IPS-20b (cell line): Measurements from ENCODE around the gene DEFB108B.
"Not testable (repeated sequence)": the region's sequence is repeated elsewhere in the genome, so short reads cannot be mapped to it uniquely, and the experiment has no call there.

Experiments used
- H3K27ac ChIP-seq: one replicate; pipeline ENCODE4 v1.5.1; 2013; ENCODE audit warnings: low read length
- H3K27me3 ChIP-seq: 2 replicates; pipeline ENCODE4 v1.6.1; 2013; ENCODE audit warnings: mild to moderate bottlenecking, low read length, inconsistent platforms; ENCODE audit not compliant: insufficient read depth
- H3K36me3 ChIP-seq: 2 replicates; pipeline ENCODE4 v1.6.1; 2013; ENCODE audit warnings: low read depth, mild to moderate bottlenecking, inconsistent platforms, low read length, moderate library complexity; ENCODE audit not compliant: insufficient read depth
- H3K4me1 ChIP-seq: 2 replicates; pipeline ENCODE4 v1.6.1; 2013; ENCODE audit warnings: mild to moderate bottlenecking, control low read depth, inconsistent platforms, low read length, moderate library complexity; ENCODE audit not compliant: insufficient read depth
- H3K4me3 ChIP-seq: 2 replicates; pipeline ENCODE4 v1.5.1; 2013; ENCODE audit warnings: mild to moderate bottlenecking, low read length, inconsistent platforms
- H3K9ac ChIP-seq: 2 replicates; pipeline ENCODE4 v1.6.1; 2013; ENCODE audit warnings: low read depth, mild to moderate bottlenecking, inconsistent platforms, low read length, moderate library complexity
- H3K9me3 ChIP-seq: 2 replicates; pipeline ENCODE4 v1.6.1; 2013; ENCODE audit warnings: mild to moderate bottlenecking, low read depth, low read length, inconsistent platforms; ENCODE audit not compliant: insufficient read depth

The DEFB108B gene

GRCh38 chr11:71832811-71833210 is at the start of gene DEFB108B:
TSS of gene DEFB108B (plus strand) at chr11:71833200. CDS start at chr11:71833200, 0 bp downstream.
- H3K9ac ChIP-seq, H3K4me3 ChIP-seq, H3K27ac ChIP-seq, H3K9me3 ChIP-seq, H3K4me1 ChIP-seq, H3K27me3 ChIP-seq, H3K36me3 ChIP-seq: not testable (repeated sequence)

- H3K9me3 ChIP-seq, H3K4me1 ChIP-seq, H3K27me3 ChIP-seq, H3K36me3 ChIP-seq, H3K27ac ChIP-seq: not testable (repeated sequence)
- Histone ChIP-seq H3K9ac (peak overlapping the region; percentile 64; the same call in 1 of the 2 replicates), H3K4me3 (peak overlapping the region; percentile 64)
These were observed 46.7 kb upstream of the DEFB108B start for GRCh38 chr11:71786114-71786847.

- Histone ChIP-seq H3K4me3 (peak overlapping the region; percentile 80; the same call in 1 of the 2 replicates), H3K9ac (peak overlapping the region; percentile 87; the same call in 1 of the 2 replicates)
- H3K9me3 ChIP-seq, H3K36me3 ChIP-seq, H3K27ac ChIP-seq, H3K4me1 ChIP-seq, H3K27me3 ChIP-seq: not testable (repeated sequence)
These were observed 46.2 kb upstream of the DEFB108B start for GRCh38 chr11:71786848-71787097.

GRCh38 chr11:71787098-71787823 is 45.7 kb upstream of the DEFB108B start:
- Histone ChIP-seq H3K36me3 (no peaks in the 10 kb centered on the region), H3K27me3 (no peaks in the 10 kb centered on the region), H3K27ac (peak overlapping the region; percentile 56), H3K4me3 (peak overlapping the region; percentile 80), H3K9me3 (no peaks in the 10 kb centered on the region), H3K4me1 (no peaks in the 10 kb centered on the region; the same call in 1 of the 2 replicates), H3K9ac (peak overlapping the region; percentile 87)

- H3K9ac ChIP-seq = peak overlapping the region; percentile 87
- H3K4me3 ChIP-seq = peak overlapping the region; percentile 80
- not testable (repeated sequence) for H3K9me3 ChIP-seq, H3K27me3 ChIP-seq, H3K4me1 ChIP-seq, H3K36me3 ChIP-seq
- H3K27ac ChIP-seq = peak overlapping the region; percentile 56
These were observed 45.1 kb upstream of the DEFB108B start for GRCh38 chr11:71787824-71788454.

GRCh38 chr11:71789444-71790196 is 43.4 kb upstream of the DEFB108B start:
- not testable (repeated sequence) for H3K27ac ChIP-seq, H3K27me3 ChIP-seq, H3K36me3 ChIP-seq, H3K9me3 ChIP-seq, H3K4me3 ChIP-seq, H3K4me1 ChIP-seq, H3K9ac ChIP-seq

- H3K27me3 ChIP-seq, H3K27ac ChIP-seq, H3K36me3 ChIP-seq, H3K9ac ChIP-seq, H3K4me1 ChIP-seq, H3K9me3 ChIP-seq, H3K4me3 ChIP-seq: not testable (repeated sequence)
These were observed 41.9 kb upstream of the DEFB108B start for GRCh38 chr11:71791111-71791510.

- not testable (repeated sequence) for H3K36me3 ChIP-seq, H3K27me3 ChIP-seq, H3K4me1 ChIP-seq, H3K4me3 ChIP-seq, H3K9ac ChIP-seq, H3K9me3 ChIP-seq, H3K27ac ChIP-seq
These were observed 40.3 kb upstream of the DEFB108B start for GRCh38 chr11:71792621-71793235.

- not testable (repeated sequence) for H3K9me3 ChIP-seq, H3K27me3 ChIP-seq, H3K4me1 ChIP-seq, H3K27ac ChIP-seq, H3K4me3 ChIP-seq, H3K9ac ChIP-seq, H3K36me3 ChIP-seq
These were observed 38.5 kb upstream of the DEFB108B start for GRCh38 chr11:71794386-71795040.

- not testable (repeated sequence) for H3K27ac ChIP-seq, H3K4me1 ChIP-seq, H3K27me3 ChIP-seq, H3K4me3 ChIP-seq, H3K9me3 ChIP-seq, H3K9ac ChIP-seq, H3K36me3 ChIP-seq
These were observed 37.8 kb upstream of the DEFB108B start for GRCh38 chr11:71795236-71795635.

GRCh38 chr11:71796016-71796415 is 37.0 kb upstream of the DEFB108B start:
- not testable (repeated sequence) for H3K36me3 ChIP-seq, H3K4me3 ChIP-seq, H3K9me3 ChIP-seq

More at GRCh38 chr11:71796016-71796415, 37.0 kb upstream of the DEFB108B start:
- not testable (repeated sequence) for H3K9ac ChIP-seq, H3K4me1 ChIP-seq, H3K27ac ChIP-seq, H3K27me3 ChIP-seq
